ENCODE measurements around the gene PGS1. TPM values are rescaled to one million over a fixed set of nuclear protein-coding genes. Genes with fewer than 3 reads are reported as not detected.

The PGS1 gene
- total and polyA plus RNA-seq, 3 donors from 2014 or later: 34.9 to 58.4 (median 50.4) TPM

GRCh38 chr17:78459696-78460095, 81.2 kb downstream of the PGS1 start:
- intact Hi-C loops (cut with DNase I; ENCODE audit: low total_unique reads): no loop called here
- DNase-seq: no peak
- no peaks in the 10 kb centered on the region for H3K36me3 ChIP-seq (ENCODE audit: low read depth, missing control alignments)
- H3K4me3 ChIP-seq: no peak overlapping the region
- TF ChIP-seq POLR2A (IDR thresholded peaks at IDR 0.05) (no peak), CTCF (IDR thresholded peaks at IDR 0.05) (no peak)
- 87 to 90% methylated on average over 6 to 21 of the region's 21 CpGs for WGBS, 2 donors
- no peaks in the 10 kb centered on the region for H3K4me1 ChIP-seq
- no peaks in the 10 kb centered on the region for H3K9me3 ChIP-seq
- H3K27ac ChIP-seq: no peak overlapping the region
- no peaks in the 10 kb centered on the region for H3K27me3 ChIP-seq

- no peak for DNase-seq
- Histone ChIP-seq H3K36me3 (ENCODE audit: low read depth, missing control alignments) (no peaks in the 10 kb centered on the region), H3K27ac (no peak overlapping the region), H3K4me1 (no peaks in the 10 kb centered on the region), H3K4me3 (no peak overlapping the region), H3K27me3 (no peaks in the 10 kb centered on the region), H3K9me3 (no peaks in the 10 kb centered on the region)
- TF ChIP-seq POLR2A (IDR thresholded peaks at IDR 0.05) (no peak), CTCF (IDR thresholded peaks at IDR 0.05) (no peak)
- intact Hi-C loops (cut with DNase I; ENCODE audit: low total_unique reads): no loop called here
- WGBS, 2 donors: 86% methylated on average over 11 of the region's 11 CpGs
Observed at GRCh38 chr17:78460176-78460675, 81.8 kb downstream of the PGS1 start.

- Histone ChIP-seq H3K4me3 (no peak overlapping the region), H3K27ac (no peak overlapping the region), H3K4me1 (no peaks in the 10 kb centered on the region), H3K36me3 (ENCODE audit: low read depth, missing control alignments) (no peaks in the 10 kb centered on the region), H3K9me3 (no peaks in the 10 kb centered on the region), H3K27me3 (no peaks in the 10 kb centered on the region)
- intact Hi-C loops (cut with DNase I; ENCODE audit: low total_unique reads): no loop called here
- TF ChIP-seq CTCF (IDR thresholded peaks at IDR 0.05) (no peak), POLR2A (IDR thresholded peaks at IDR 0.05) (no peak)
- 92 to 94% methylated on average over 30 to 34 of the region's 34 CpGs for WGBS, 2 donors
- DNase-seq: no peak
Observed at GRCh38 chr17:78460951-78461798, 82.7 kb downstream of the PGS1 start.

- WGBS, 2 donors: 67 to 83% methylated on average over 6 of the region's 6 CpGs
- no peak overlapping the region for H3K4me3 ChIP-seq
- no peak for DNase-seq
Observed at GRCh38 chr17:78461799-78462053, 83.3 kb downstream of the PGS1 start.

More at GRCh38 chr17:78461799-78462053, 83.3 kb downstream of the PGS1 start:
- TF ChIP-seq POLR2A (IDR thresholded peaks at IDR 0.05): no peak
- no peak for TF ChIP-seq CTCF (IDR thresholded peaks at IDR 0.05)
- H3K27me3 ChIP-seq: no peaks in the 10 kb centered on the region
- no peaks in the 10 kb centered on the region for H3K36me3 ChIP-seq (ENCODE audit: low read depth, missing control alignments)
- H3K9me3 ChIP-seq: no peaks in the 10 kb centered on the region
- no peak overlapping the region for H3K27ac ChIP-seq
- intact Hi-C loops (cut with DNase I; ENCODE audit: low total_unique reads): no loop called here
- H3K4me1 ChIP-seq: no peaks in the 10 kb centered on the region
